GM21737 (cell line): ENCODE data around the gene ONECUT2.
"Not testable (repeated sequence)": the region's sequence is repeated elsewhere in the genome, so short reads cannot be mapped to it uniquely, and the experiment has no call there.

ENCODE experiments used
- ATAC-seq: cut with Tn5 transposase; IDR thresholded peaks from one replicate; pipeline ENCODE4 v1.9.1; 2021; ENCODE audit warnings: mild to moderate bottlenecking, moderate library complexity; ENCODE audit not compliant: unreplicated experiment

The ONECUT2 gene

DNA sequence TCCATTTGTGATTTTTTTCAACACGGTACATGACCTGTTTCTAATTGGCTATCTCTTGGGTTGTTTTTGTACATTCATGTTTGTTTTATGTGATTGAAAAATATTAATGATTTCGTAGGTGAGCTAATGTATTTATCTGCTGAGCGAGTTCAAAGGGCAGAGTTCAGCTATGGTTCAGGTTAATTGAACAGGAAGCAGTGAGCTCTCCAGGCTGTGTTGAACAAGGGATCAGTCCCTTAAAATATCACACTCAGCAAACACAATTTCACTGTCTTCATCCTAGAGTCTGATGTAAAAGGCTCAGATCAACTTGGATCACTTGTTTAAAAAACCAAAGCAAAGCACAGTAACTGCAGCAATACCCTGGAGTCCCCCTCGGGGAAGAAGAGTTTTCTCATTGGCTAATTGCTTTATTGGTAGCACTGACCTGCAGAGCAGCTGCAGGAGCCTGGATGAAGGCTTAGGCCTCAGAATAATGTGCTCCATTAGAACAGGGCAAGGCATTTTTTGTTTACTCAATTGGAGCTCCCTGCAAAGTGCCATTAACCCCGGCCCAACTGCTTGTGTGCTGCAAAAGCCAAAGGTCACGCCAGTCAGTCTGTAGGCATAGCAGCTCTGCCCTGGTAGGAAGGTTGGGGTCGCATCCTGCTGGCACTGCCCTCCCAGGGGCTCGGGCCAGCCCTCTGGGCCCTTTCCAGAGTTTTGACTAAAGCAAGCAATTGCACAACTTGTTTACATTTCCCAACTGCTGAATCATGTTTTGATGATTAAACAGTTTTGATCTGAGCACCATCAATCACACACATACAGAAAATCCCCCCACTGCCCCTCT, 10.5 kb downstream of the ONECUT2 start:
- ATAC-seq, result no peak

DNA sequence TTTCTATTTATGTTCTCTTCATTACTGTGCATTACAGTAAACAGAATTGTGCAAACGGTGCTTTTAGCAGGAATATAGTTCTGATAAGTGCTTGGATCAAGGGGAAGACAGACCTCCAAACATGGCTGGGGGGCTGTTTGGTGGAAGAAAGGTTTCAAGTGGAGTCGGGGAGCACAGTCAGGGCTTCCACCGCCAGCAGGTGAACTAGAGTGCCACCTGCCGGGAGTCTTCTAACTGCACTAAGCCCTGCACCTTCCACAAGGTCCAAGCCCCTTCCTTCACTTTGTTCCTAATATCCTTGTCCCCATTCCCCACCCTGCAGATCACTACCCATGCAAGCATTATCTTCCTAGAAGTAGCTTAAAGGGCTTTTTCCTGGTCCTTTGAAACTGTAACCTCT, 11.1 kb downstream of the ONECUT2 start:
- ATAC-seq, result no peak

GRCh38 chr18:57447154-57447621, 12.0 kb downstream of the ONECUT2 start:
- no peak for ATAC-seq

DNA sequence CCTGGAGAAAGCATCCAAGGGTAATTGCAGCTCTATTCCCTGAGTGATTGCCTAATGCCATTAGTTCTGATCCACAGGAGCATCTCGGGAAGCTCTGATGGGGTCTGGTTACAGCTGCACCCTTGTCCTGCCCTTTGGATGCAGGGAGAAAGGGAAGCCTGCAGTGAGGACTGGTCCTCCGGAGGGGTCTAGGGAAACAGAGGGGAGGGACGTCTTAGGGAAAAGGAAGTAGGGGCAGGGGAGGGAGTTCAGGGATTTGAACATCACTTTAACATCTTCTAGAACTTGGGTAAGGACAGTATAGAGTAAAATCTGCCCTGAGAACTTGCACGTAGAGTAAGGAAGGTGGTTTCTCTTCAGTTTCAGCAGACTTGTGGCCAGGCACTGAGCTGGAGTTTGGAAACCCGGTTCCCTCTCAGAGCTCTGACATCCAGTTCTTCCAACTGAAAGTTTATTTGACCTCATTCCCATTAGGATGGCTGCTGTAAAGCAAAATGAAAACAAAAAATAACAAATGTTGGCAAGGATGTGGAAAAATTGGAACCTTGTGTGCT, 20.5 kb downstream of the ONECUT2 start:
- ATAC-seq, result no peak

GRCh38 chr18:57461652-57462269, 26.6 kb downstream of the ONECUT2 start:
- ATAC-seq, result no peak

GRCh38 chr18:57466307-57466706, 31.1 kb downstream of the ONECUT2 start:
- ATAC-seq, result no peak

GRCh38 chr18:57466745-57467409, 31.7 kb downstream of the ONECUT2 start:
- no peak for ATAC-seq

- ATAC-seq, result no peak
Observed at GRCh38 chr18:57469884-57470283, 34.7 kb downstream of the ONECUT2 start.

DNA sequence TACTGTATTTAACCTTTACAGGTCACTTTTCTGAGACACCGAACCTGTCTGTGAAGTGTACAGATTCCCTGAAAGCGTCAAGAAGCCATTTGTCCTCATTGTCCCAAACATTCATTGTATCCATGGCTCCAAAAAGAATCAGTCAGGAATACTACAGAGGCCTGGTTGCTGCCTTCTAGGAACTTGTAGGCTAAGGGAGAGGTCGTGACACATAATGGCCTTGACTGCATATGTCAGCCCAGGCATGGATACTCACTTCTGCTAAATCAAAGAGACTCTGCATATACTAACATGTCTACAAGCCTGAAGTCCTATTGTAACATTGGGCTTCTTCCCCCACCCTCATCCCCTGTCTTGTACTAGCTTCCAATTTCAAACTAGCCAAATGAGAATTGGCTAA, 40.2 kb downstream of the ONECUT2 start:
- no peak for ATAC-seq

- no peak for ATAC-seq
Observed at GRCh38 chr18:57475903-57476302, 40.7 kb downstream of the ONECUT2 start.

- no peak for ATAC-seq
Observed at GRCh38 chr18:57480733-57481132, 45.6 kb downstream of the ONECUT2 start.

DNA sequence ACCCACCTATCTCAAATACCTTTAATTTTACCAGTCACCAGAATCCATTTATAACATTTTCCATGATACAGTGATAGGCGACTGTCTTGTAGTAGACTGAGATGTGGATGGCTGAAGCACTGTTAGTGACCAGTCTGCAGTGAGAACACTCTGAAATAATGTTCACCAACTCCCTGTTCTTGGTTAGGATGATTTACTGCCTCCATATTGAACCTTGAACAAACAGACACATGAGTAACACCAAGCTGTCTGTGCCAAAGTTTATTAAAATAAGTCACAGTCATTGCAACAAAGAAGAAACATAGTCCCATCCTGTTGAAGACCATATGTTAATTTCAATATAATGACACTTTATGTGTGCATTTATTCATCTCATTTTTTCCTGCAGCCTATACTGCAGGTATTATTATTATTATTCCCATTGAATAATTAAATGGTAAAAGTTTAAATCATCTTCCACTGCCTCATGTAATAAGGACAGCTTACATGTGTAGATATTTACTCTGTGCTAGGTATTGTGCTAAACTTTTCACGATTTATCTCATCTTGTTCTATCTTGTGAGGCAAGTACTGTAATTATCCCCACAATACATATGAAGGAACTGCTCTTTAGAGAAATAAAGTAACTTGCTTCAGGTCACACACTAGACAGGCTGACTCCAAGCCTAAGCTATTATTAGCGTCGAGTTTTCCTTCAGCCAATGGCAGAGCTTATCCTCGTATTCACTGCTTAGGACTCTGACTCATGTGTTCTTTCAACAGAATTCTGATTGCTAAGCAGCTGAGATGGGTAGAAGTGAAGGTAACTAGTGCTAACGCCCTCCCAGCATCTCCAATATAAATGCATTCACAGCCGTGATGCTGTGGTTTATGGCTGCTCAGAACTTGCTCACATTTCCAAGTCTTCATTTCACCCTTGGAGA, 62.5 kb downstream of the ONECUT2 start:
- no peak for ATAC-seq

- ATAC-seq, result no peak
Observed at GRCh38 chr18:57498682-57499256, 63.6 kb downstream of the ONECUT2 start.

DNA sequence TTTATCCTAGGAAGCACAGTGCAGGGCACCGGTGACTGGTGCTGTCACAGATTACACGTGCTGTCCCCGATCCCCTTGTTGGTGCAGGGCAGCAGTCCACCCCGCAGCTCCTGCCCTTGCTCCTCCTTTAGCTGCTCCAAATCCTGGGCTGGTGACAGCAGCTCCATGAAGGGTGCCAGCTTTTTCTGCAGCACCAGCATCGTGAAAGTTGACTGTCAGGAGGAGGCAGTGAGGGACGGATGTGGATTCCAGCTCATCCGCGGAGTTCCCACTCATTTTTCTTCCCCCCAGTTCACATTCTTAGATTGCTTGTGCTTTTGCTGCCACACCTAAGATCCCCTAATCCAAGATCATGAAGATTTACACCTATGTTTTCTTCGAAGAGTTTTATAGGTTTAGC, 67.5 kb downstream of the ONECUT2 start:
- ATAC-seq, result no peak

GRCh38 chr18:57505231-57505630, 70.1 kb downstream of the ONECUT2 start:
- ATAC-seq, result no peak

DNA sequence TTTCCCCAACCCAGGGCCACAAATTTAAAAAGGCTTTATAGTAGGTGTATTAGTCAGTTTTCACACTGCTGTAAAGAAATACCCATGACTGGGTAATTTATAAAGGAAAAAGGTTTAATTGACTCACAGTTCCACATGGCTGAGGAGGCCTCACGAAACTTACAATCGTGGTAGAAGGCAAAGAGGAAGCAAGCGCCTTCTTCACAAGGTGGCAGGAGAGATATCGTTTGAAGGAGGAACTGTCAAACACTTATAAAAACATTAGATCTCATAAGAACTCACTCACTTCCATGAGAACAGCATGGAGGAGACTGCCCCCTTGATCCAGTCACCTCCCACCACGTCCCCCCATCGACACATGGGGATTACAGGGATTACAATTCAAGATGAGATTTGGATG, 80.9 kb downstream of the ONECUT2 start:
- no peak for ATAC-seq

GRCh38 chr18:57518533-57518932, 83.4 kb downstream of the ONECUT2 start:
- ATAC-seq, result no peak

- ATAC-seq, result no peak
Observed at GRCh38 chr18:57519668-57520424, 84.7 kb downstream of the ONECUT2 start.

DNA sequence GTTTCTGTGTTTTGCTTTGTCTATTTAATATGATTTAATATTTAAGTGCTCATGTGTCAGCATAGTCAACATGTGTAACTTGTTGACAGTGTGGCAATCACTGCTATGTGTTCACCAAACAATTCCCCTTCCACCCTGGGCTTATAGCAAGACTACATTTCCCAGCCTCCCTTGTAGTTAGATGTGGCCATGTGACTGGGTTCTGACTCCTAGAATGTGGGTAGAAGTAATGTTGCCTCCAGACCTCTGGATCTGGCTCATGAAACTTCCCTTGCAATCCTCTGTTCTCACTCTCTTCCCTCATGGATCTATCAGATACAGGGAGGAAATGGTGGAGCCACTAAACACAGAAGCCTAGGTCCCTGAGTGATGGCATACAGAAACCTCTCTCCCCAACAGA, 87.2 kb downstream of the ONECUT2 start:
- ATAC-seq, result not testable (repeated sequence)
